ENCODE measurements around the gene OPRPN. TPM values are rescaled to one million over a fixed set of nuclear protein-coding genes. Genes with fewer than 3 reads are reported as not detected.

The OPRPN gene
- total RNA-seq, 1 donor from 2014 or later = not detected

DNA sequence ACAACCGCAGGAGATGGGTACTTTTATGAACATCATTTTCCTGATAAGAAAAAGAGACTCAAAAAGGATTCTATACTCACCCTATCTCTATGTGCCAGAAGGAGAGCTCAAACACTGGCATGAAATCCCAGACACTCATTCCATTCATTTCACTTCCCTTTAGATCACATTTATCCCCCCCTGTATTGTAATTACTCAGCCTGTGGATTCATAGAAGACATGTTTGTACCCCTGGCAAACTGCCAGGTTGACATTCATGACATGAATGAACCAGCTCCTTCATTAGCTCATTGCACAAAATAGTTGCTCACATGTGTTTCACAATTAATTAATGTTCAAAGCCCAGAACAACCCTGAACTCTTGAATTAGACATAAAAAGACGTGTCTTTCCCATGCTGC is 32.3 kb upstream of the OPRPN start:
- no peaks in the 10 kb centered on the region for H3K9me3 ChIP-seq
- no peaks in the 10 kb centered on the region for H3K27me3 ChIP-seq
- intact Hi-C loops (cut with DNase I) = no loop called here
- H3K4me1 ChIP-seq = no peaks in the 10 kb centered on the region
- H3K36me3 ChIP-seq = no peaks in the 10 kb centered on the region
- TF ChIP-seq, protein P1, sequence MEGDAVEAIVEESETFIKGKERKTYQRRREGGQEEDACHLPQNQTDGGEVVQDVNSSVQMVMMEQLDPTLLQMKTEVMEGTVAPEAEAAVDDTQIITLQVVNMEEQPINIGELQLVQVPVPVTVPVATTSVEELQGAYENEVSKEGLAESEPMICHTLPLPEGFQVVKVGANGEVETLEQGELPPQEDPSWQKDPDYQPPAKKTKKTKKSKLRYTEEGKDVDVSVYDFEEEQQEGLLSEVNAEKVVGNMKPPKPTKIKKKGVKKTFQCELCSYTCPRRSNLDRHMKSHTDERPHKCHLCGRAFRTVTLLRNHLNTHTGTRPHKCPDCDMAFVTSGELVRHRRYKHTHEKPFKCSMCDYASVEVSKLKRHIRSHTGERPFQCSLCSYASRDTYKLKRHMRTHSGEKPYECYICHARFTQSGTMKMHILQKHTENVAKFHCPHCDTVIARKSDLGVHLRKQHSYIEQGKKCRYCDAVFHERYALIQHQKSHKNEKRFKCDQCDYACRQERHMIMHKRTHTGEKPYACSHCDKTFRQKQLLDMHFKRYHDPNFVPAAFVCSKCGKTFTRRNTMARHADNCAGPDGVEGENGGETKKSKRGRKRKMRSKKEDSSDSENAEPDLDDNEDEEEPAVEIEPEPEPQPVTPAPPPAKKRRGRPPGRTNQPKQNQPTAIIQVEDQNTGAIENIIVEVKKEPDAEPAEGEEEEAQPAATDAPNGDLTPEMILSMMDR (IDR thresholded peaks at IDR 0.05) = no peak
- no peak for TF ChIP-seq POLR2A (IDR thresholded peaks at IDR 0.05)
- no peak for TF ChIP-seq POLR2AphosphoS5 (IDR thresholded peaks at IDR 0.05; ENCODE audit: insufficient read depth in 1 of 2, low read depth in 1 of 2)
- DNase-seq (ENCODE audit: extremely low spot score in 2 of 2) = no peak
- H3K4me3 ChIP-seq = no peak overlapping the region
- H3K27ac ChIP-seq = no peak overlapping the region

DNA sequence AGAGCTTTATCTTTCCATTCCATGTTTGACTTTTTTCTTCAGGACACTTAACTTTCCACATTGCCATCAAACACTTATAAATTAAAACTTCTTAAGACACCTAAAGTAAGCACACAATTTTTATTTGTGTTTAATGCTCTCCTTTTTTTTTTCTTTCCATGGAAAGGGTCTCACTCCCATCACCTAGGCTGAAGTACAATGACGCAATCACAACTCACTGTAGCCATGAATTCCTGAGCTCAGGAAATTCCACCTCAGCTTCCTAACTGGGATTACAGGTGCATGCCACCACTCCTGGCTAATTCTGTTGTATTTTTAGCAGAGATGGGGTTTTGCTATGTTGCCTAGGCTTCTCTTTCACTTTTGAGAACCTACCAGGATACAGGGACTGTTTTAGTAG is 29.9 kb upstream of the OPRPN start:
- H3K27ac ChIP-seq = no peak overlapping the region
- intact Hi-C loops (cut with DNase I) = no loop called here
- no peak for DNase-seq (ENCODE audit: extremely low spot score in 2 of 2)
- no peaks in the 10 kb centered on the region for H3K4me1 ChIP-seq
- H3K4me3 ChIP-seq = no peak overlapping the region
- no peaks in the 10 kb centered on the region for H3K36me3 ChIP-seq
- no peaks in the 10 kb centered on the region for H3K27me3 ChIP-seq
- TF ChIP-seq, protein P1 (IDR thresholded peaks at IDR 0.05) = no peak
- TF ChIP-seq POLR2A (IDR thresholded peaks at IDR 0.05) (no peak), POLR2AphosphoS5 (IDR thresholded peaks at IDR 0.05; ENCODE audit: insufficient read depth in 1 of 2, low read depth in 1 of 2) (no peak)
- no peaks in the 10 kb centered on the region for H3K9me3 ChIP-seq

DNA sequence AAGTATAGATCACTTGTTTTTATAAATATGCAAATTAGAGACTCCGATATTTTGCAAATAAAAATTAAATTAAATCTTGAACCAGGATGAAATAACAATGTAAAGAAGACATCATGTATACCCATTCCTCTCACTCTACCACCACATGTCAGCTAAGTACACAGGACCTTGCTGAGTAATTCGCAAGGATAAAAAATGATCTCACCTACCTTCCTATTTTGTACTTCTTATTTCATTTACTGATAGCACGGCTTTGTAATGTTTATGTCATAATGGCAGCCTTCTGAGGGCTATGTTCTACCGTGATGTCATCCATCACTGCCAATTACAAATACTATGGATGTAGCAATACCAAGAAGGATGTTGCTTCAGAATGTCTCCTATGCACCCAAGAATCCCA is 25.8 kb upstream of the OPRPN start:
- no peak overlapping the region for H3K4me3 ChIP-seq
- no peak for DNase-seq (ENCODE audit: extremely low spot score in 2 of 2)
- no peaks in the 10 kb centered on the region for H3K4me1 ChIP-seq
- H3K36me3 ChIP-seq = no peaks in the 10 kb centered on the region
- intact Hi-C loops (cut with DNase I) = no loop called here
- H3K9me3 ChIP-seq = no peaks in the 10 kb centered on the region
- no peak overlapping the region for H3K27ac ChIP-seq
- H3K27me3 ChIP-seq = no peaks in the 10 kb centered on the region
- TF ChIP-seq, protein P1 (IDR thresholded peaks at IDR 0.05) = no peak
- no peak for TF ChIP-seq POLR2AphosphoS5 (IDR thresholded peaks at IDR 0.05; ENCODE audit: insufficient read depth in 1 of 2, low read depth in 1 of 2)

DNA sequence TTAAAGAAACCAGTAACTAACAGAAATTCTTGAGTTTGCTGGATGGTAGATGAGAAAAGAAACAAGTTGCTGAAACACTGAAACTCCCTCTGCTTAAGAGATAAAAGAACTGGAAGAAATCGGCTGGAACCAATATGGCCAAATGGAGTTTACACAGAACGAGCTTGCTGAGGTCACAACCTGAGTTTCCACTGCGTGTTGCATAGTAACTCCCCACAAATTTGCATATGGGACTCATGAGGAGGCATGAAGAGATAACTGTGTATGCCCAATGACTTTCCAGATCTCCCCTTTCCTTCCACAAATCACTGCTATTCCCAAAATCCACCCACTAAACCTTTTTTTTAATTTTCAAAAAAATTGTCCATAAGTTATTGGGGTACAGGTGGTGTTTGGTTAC is 25.0 kb upstream of the OPRPN start:
- TF ChIP-seq POLR2AphosphoS5 (IDR thresholded peaks at IDR 0.05; ENCODE audit: insufficient read depth in 1 of 2, low read depth in 1 of 2) = no peak
- no peak for TF ChIP-seq POLR2A (IDR thresholded peaks at IDR 0.05)
- TF ChIP-seq, protein P1 (IDR thresholded peaks at IDR 0.05) = no peak
- DNase-seq (ENCODE audit: extremely low spot score in 2 of 2) = no peak
- intact Hi-C loops (cut with DNase I) = no loop called here
- Histone ChIP-seq H3K27me3 (no peaks in the 10 kb centered on the region), H3K4me1 (no peaks in the 10 kb centered on the region), H3K27ac (no peak overlapping the region), H3K4me3 (no peak overlapping the region), H3K36me3 (no peaks in the 10 kb centered on the region), H3K9me3 (no peaks in the 10 kb centered on the region)

DNA sequence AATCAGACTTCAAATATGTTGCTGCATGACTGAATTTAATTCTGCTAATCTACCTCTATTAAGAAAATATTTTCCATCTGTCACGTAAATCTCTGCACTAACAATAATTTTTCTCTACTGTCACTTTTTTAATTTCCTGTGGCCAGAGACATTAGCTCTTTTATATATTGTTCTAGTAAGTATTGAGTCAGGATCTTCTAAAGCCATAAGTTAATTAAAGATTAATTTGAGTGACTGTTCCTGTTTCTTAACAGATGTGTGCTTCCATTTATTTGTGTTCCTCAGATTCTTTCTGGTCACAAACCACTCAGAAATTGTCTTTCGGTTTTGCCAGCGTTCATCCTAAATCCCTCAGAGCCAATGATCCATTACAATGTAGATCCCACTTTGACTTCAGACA is 17.2 kb upstream of the OPRPN start:
- Histone ChIP-seq H3K4me1 (no peaks in the 10 kb centered on the region), H3K27ac (no peak overlapping the region), H3K27me3 (no peaks in the 10 kb centered on the region), H3K9me3 (no peaks in the 10 kb centered on the region), H3K36me3 (no peaks in the 10 kb centered on the region), H3K4me3 (no peak overlapping the region)
- DNase-seq (ENCODE audit: extremely low spot score in 2 of 2) = no peak
- TF ChIP-seq POLR2AphosphoS5 (IDR thresholded peaks at IDR 0.05; ENCODE audit: insufficient read depth in 1 of 2, low read depth in 1 of 2) (no peak), POLR2A (IDR thresholded peaks at IDR 0.05) (no peak)
- TF ChIP-seq, protein P1 (IDR thresholded peaks at IDR 0.05) = no peak
- intact Hi-C loops (cut with DNase I) = no loop called here

Data from vagina (tissue), 2 donors.